GM23338 (cell line): Measurements from ENCODE around the gene PGBD5. TPM values are rescaled to one million over a fixed set of nuclear protein-coding genes. Genes with fewer than 3 reads are reported as not detected.

Experiments used
- ATAC-seq: fragments of 200-7000 bp; cut with Tn5 transposase; 3 replicates; pipeline ENCODE4 v1.9.1; 2020
- DNase-seq: peaks from one replicate; pipeline ENCODE4 v3.0.0-alpha.2; 2015; ENCODE audit warnings: low spot score
- H2AFZ ChIP-seq: fragments of 200-600 bp; sonication (generic); 2 replicates; pipeline ENCODE4 v1.8.0; 2016; ENCODE audit warnings: antibody characterized with exemption, mild to moderate bottlenecking, moderate library complexity
- H3F3A ChIP-seq: fragments of 200-600 bp; sonication (generic); replicated peaks from 2 replicates; pipeline ENCODE4 v1.8.0; 2017; ENCODE audit warnings: antibody characterized with exemption, mixed run types, low read depth
- H3K27ac ChIP-seq: fragments of 200-600 bp; sonication (generic); 2 replicates; pipeline ENCODE4 v1.6.1; 2016; ENCODE audit warnings: low read depth
- H3K27me3 ChIP-seq: fragments of 200-600 bp; sonication (generic); 2 replicates; pipeline ENCODE4 v1.8.0; 2016; ENCODE audit warnings: mild to moderate bottlenecking, mixed run types, moderate library complexity; ENCODE audit not compliant: insufficient read depth
- H3K36me3 ChIP-seq: fragments of 200-600 bp; sonication (generic); 2 replicates; pipeline ENCODE4 v1.8.0; 2016; ENCODE audit warnings: mild to moderate bottlenecking; ENCODE audit not compliant: insufficient read depth
- H3K4me1 ChIP-seq: fragments of 200-600 bp; sonication (generic); 2 replicates; pipeline ENCODE4 v1.8.0; 2016; ENCODE audit warnings: mild to moderate bottlenecking, moderate library complexity; ENCODE audit not compliant: insufficient read depth
- H3K4me2 ChIP-seq: fragments of 200-600 bp; sonication (generic); 2 replicates; pipeline ENCODE4 v1.7.1; 2017; ENCODE audit warnings: mixed run types
- H3K4me3 ChIP-seq: fragments of 200-600 bp; sonication (generic); 2 replicates; pipeline ENCODE4 v1.6.1; 2016; ENCODE audit warnings: mixed run types
- H3K79me2 ChIP-seq: fragments of 200-600 bp; sonication (generic); replicated peaks from 2 replicates; pipeline ENCODE4 v1.8.0; 2017; ENCODE audit warnings: mild to moderate bottlenecking; ENCODE audit not compliant: insufficient read depth
- H3K9me2 ChIP-seq: fragments of 200-600 bp; sonication (generic); 2 replicates; pipeline ENCODE4 v1.8.0; 2017; ENCODE audit not compliant: insufficient read depth
- H4K20me1 ChIP-seq: fragments of 200-600 bp; sonication (generic); replicated peaks from 2 replicates; pipeline ENCODE4 v1.8.0; 2017; ENCODE audit warnings: mild to moderate bottlenecking; ENCODE audit not compliant: insufficient read depth
- H3K27ac Mint-ChIP-seq: 2 replicates; pipeline ENCODE4 v1.8.0; 2020; ENCODE audit warnings: inconsistent platforms, mild to moderate bottlenecking, moderate library complexity, mixed read lengths
- H3K27me3 Mint-ChIP-seq: 3 replicates; pipeline ENCODE4 v1.8.0; 2022; ENCODE audit warnings: low read depth, mild to moderate bottlenecking, moderate library complexity, mixed read lengths, inconsistent platforms; ENCODE audit not compliant: insufficient read depth, poor library complexity
- H3K36me3 Mint-ChIP-seq: 3 replicates; pipeline ENCODE4 v1.8.0; 2021; ENCODE audit warnings: low read depth, mild to moderate bottlenecking, inconsistent platforms, moderate library complexity, mixed read lengths
- H3K4me1 Mint-ChIP-seq: 3 replicates; pipeline ENCODE4 v1.8.0; 2020; ENCODE audit warnings: mild to moderate bottlenecking, inconsistent platforms, mixed read lengths
- H3K4me3 Mint-ChIP-seq: 3 replicates; pipeline ENCODE4 v1.8.0; 2021; ENCODE audit warnings: moderate library complexity, mild to moderate bottlenecking, inconsistent platforms, mixed read lengths
- H3K9me3 Mint-ChIP-seq: 3 replicates; pipeline ENCODE4 v1.8.0; 2020; ENCODE audit warnings: moderate library complexity, mild to moderate bottlenecking, inconsistent platforms, mixed read lengths
- NANOG ChIP-seq: IDR thresholded peaks from 2 replicates; pipeline ENCODE4 v1.6.1; 2016; ENCODE audit warnings: antibody characterized with exemption, borderline replicate concordance
- POLR2AphosphoS5 ChIP-seq: IDR thresholded peaks from 2 replicates; pipeline ENCODE4 v1.6.1; 2016; ENCODE audit warnings: antibody characterized with exemption, low read depth
- STAT1 ChIP-seq: IDR thresholded peaks from one replicate; pipeline ENCODE4 v1.6.1; 2016; ENCODE audit warnings: antibody characterized with exemption; ENCODE audit not compliant: unreplicated experiment
- ZNF331 ChIP-seq: fragments of 250-450 bp; sonication (Bioruptor Pico); IDR thresholded peaks from 2 replicates; pipeline ENCODE4 v1.5.0; 2020; ENCODE audit warnings: low read depth, mild to moderate bottlenecking, moderate library complexity
- polyA plus RNA-seq: library from polyadenylated mRNA; unstranded; fragments of >200 nt; fragmentation: Nextera tagmentation; extraction: Ambion mirVana; gene quantifications from 2 replicates; pipeline ENCODE4 v1.2.1, GENCODE V29; 2016
- total RNA-seq: library from RNA; depleted of rRNA; stranded (reverse); fragments of >200 nt; shearing (Covaris generic); gene quantifications from 2 replicates; pipeline ENCODE4 v1.2.3, GENCODE V29; 2014
- TF ChIP-seq, protein P1 (sequence below): IDR thresholded peaks from one replicate; pipeline ENCODE4 v1.6.1; 2018; ENCODE audit warnings: antibody characterized with exemption; ENCODE audit not compliant: unreplicated experiment
- TF ChIP-seq, protein P2 (sequence below): IDR thresholded peaks from 2 replicates; pipeline ENCODE4 v1.6.1; 2016; ENCODE audit warnings: antibody characterized with exemption
- TF ChIP-seq, protein P3 (sequence below): fragments of 250-450 bp; sonication (Bioruptor Pico); IDR thresholded peaks from 2 replicates; pipeline ENCODE4 v1.5.0; 2020; ENCODE audit warnings: mild to moderate bottlenecking, moderate library complexity

PGBD5 gene
- total and polyA plus RNA-seq, 2 experiments from 2014 or later = 3.4 to 16.6 TPM

DNA sequence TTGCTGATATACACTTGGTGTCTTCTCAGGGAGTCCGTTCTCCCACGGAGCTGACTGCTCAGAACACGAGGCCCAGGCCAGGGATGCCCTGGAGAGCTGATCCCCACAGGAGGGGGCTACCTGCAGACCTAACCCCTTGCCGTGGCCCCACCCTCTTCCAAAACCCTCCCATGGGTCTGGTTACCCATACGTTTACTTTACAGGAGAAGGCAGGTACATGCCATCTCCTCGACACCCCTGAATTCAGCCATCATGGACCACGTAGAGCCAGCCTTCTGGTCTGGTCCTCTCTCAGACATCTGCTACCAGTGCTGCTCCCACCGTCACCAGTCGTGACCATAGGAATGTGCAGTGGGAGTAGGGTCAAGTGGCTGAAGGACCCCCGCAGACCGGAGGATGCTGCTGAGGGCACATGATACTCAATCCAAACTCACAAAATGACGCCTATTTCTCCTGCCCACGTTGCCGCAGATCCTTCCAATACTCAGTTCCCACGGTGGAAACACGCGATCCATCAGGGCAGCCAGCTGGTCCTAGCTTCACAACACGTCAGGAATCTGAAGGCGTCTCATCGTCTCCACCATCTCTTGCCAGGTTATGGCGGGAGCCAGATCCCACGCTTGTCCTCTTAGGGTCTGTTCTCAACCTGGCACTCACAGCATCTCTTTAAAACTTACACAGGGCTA, 26.7 kb downstream of the PGBD5 start (continued):
- TF ChIP-seq, protein P1, sequence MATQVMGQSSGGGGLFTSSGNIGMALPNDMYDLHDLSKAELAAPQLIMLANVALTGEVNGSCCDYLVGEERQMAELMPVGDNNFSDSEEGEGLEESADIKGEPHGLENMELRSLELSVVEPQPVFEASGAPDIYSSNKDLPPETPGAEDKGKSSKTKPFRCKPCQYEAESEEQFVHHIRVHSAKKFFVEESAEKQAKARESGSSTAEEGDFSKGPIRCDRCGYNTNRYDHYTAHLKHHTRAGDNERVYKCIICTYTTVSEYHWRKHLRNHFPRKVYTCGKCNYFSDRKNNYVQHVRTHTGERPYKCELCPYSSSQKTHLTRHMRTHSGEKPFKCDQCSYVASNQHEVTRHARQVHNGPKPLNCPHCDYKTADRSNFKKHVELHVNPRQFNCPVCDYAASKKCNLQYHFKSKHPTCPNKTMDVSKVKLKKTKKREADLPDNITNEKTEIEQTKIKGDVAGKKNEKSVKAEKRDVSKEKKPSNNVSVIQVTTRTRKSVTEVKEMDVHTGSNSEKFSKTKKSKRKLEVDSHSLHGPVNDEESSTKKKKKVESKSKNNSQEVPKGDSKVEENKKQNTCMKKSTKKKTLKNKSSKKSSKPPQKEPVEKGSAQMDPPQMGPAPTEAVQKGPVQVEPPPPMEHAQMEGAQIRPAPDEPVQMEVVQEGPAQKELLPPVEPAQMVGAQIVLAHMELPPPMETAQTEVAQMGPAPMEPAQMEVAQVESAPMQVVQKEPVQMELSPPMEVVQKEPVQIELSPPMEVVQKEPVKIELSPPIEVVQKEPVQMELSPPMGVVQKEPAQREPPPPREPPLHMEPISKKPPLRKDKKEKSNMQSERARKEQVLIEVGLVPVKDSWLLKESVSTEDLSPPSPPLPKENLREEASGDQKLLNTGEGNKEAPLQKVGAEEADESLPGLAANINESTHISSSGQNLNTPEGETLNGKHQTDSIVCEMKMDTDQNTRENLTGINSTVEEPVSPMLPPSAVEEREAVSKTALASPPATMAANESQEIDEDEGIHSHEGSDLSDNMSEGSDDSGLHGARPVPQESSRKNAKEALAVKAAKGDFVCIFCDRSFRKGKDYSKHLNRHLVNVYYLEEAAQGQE = no peak
- TF ChIP-seq, protein P2, sequence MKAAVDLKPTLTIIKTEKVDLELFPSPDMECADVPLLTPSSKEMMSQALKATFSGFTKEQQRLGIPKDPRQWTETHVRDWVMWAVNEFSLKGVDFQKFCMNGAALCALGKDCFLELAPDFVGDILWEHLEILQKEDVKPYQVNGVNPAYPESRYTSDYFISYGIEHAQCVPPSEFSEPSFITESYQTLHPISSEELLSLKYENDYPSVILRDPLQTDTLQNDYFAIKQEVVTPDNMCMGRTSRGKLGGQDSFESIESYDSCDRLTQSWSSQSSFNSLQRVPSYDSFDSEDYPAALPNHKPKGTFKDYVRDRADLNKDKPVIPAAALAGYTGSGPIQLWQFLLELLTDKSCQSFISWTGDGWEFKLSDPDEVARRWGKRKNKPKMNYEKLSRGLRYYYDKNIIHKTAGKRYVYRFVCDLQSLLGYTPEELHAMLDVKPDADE = no peak
- no peak for TF ChIP-seq POLR2AphosphoS5
- TF ChIP-seq NANOG = no peak

DNA sequence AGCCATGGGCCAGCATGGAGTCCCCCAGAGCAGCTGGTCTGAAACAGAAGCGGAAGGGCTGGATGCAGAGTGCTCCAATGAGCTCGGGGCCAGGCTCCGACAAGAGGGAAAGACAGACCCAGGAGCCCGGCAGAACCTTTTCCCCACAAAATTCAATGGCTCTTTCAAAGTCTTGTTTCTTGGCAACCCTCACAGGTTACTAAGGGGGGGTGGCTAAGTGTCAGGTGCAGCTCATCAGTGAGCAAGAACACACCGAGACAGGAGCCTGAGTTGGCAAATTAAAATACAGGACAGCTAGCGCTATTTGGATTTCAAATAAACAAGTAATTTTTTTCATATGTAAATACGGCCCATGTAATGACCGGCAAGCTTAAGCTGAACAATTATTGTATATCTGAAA, 27.3 kb downstream of the PGBD5 start:
- H3F3A ChIP-seq = 0 out of 2 replicates have a peak, but pooled peaks cover 6% of the 10 kb centered on the region
- peaks cover 18% of the 10 kb centered on the region for H3K4me1 ChIP-seq
- ATAC-seq (no peak), DNase-seq (no peak)
- H3K27ac Mint-ChIP-seq = no peak overlapping the region
- no peak overlapping the region for H3K27ac ChIP-seq
- no peaks in the 10 kb centered on the region for H3K9me2 ChIP-seq
- no peaks in the 10 kb centered on the region for H3K27me3 ChIP-seq
- H3K36me3 ChIP-seq = no peaks in the 10 kb centered on the region; the same call in 1 of the 2 replicates
- peaks cover 50% of the 10 kb centered on the region for H3K4me1 Mint-ChIP-seq
- no peak overlapping the region for H3K4me2 ChIP-seq
- H3K4me3 Mint-ChIP-seq = no peak overlapping the region
- peaks cover 12% of the 10 kb centered on the region for H3K27me3 Mint-ChIP-seq
- peaks cover 4% of the 10 kb centered on the region; the same call in 1 of the 3 replicates for H3K36me3 Mint-ChIP-seq
- H2AFZ ChIP-seq = no peak overlapping the region
- peaks cover 67% of the 10 kb centered on the region for H3K79me2 ChIP-seq
- peaks cover 5% of the 10 kb centered on the region for H4K20me1 ChIP-seq
- no peak overlapping the region for H3K4me3 ChIP-seq
- H3K9me3 Mint-ChIP-seq = no peaks in the 10 kb centered on the region
- TF ChIP-seq, protein P3, sequence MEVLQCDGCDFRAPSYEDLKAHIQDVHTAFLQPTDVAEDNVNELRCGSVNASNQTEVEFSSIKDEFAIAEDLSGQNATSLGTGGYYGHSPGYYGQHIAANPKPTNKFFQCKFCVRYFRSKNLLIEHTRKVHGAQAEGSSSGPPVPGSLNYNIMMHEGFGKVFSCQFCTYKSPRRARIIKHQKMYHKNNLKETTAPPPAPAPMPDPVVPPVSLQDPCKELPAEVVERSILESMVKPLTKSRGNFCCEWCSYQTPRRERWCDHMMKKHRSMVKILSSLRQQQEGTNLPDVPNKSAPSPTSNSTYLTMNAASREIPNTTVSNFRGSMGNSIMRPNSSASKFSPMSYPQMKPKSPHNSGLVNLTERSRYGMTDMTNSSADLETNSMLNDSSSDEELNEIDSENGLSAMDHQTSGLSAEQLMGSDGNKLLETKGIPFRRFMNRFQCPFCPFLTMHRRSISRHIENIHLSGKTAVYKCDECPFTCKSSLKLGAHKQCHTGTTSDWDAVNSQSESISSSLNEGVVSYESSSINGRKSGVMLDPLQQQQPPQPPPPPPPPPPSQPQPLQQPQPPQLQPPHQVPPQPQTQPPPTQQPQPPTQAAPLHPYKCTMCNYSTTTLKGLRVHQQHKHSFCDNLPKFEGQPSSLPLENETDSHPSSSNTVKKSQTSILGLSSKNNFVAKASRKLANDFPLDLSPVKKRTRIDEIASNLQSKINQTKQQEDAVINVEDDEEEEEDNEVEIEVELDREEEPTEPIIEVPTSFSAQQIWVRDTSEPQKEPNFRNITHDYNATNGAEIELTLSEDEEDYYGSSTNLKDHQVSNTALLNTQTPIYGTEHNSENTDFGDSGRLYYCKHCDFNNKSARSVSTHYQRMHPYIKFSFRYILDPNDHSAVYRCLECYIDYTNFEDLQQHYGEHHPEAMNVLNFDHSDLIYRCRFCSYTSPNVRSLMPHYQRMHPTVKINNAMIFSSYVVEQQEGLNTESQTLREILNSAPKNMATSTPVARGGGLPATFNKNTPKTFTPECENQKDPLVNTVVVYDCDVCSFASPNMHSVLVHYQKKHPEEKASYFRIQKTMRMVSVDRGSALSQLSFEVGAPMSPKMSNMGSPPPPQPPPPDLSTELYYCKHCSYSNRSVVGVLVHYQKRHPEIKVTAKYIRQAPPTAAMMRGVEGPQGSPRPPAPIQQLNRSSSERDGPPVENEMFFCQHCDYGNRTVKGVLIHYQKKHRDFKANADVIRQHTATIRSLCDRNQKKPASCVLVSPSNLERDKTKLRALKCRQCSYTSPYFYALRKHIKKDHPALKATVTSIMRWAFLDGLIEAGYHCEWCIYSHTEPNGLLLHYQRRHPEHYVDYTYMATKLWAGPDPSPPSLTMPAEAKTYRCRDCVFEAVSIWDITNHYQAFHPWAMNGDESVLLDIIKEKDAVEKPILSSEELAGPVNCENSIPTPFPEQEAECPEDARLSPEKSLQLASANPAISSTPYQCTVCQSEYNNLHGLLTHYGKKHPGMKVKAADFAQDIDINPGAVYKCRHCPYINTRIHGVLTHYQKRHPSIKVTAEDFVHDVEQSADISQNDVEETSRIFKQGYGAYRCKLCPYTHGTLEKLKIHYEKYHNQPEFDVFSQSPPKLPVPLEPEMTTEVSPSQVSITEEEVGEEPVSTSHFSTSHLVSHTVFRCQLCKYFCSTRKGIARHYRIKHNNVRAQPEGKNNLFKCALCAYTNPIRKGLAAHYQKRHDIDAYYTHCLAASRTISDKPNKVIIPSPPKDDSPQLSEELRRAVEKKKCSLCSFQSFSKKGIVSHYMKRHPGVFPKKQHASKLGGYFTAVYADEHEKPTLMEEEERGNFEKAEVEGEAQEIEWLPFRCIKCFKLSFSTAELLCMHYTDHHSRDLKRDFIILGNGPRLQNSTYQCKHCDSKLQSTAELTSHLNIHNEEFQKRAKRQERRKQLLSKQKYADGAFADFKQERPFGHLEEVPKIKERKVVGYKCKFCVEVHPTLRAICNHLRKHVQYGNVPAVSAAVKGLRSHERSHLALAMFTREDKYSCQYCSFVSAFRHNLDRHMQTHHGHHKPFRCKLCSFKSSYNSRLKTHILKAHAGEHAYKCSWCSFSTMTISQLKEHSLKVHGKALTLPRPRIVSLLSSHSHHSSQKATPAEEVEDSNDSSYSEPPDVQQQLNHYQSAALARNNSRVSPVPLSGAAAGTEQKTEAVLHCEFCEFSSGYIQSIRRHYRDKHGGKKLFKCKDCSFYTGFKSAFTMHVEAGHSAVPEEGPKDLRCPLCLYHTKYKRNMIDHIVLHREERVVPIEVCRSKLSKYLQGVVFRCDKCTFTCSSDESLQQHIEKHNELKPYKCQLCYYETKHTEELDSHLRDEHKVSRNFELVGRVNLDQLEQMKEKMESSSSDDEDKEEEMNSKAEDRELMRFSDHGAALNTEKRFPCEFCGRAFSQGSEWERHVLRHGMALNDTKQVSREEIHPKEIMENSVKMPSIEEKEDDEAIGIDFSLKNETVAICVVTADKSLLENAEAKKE (CRISPR knock-in tag) = no peak
- TF ChIP-seq, protein P2 = no peak
- TF ChIP-seq STAT1 (no peak), POLR2AphosphoS5 (no peak), ZNF331 (CRISPR knock-in tag) (no peak)
- TF ChIP-seq, protein P1 = no peak
